ENCODE measurements around the gene PMF1. TPM values are rescaled to one million over a fixed set of nuclear protein-coding genes. Genes with fewer than 3 reads are reported as not detected.

PMF1 gene
- polyA plus RNA-seq, 4 donors, result 53.5 to 65.9 (median 62.2) TPM

DNA sequence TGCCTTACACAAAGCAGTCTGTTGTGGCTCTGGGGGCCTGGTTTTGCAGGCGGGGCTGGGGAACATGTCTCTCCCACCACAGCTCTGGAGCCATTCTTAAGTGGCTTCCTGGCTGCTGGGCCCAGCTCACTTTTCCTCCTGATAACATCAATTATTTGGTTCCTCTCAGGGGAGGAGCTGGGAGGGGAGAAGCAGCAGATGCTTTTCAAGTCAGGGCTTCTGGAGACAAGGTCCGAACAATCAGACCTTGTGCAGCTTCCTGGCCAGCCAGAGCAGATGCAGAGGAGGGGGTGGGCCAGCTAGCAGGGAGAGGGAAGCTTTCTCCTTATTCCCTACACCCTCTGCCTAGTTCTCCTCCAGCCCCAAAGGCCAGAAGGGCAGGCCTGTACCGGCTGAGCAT lies 38.7 kb downstream of the PMF1 start:
- WGBS, 3 donors, result 39 to 63% (median 43%) methylated on average over 2 to 3 of the region's 3 CpGs
- Histone ChIP-seq H3K4me1 (ENCODE audit: control insufficient read depth in 3 of 3, insufficient read depth in 2 of 3, low read depth in 1 of 3, low read length in 2 of 3) (no peaks in the 10 kb centered on the region), H3K9me3 (ENCODE audit: control insufficient read depth in 2 of 2, insufficient read depth in 1 of 2, low read depth in 1 of 2, low read length in 1 of 2) (no peaks in the 10 kb centered on the region), H3K27ac (ENCODE audit: low read depth in 1 of 3, low read length in 2 of 3) (no peak overlapping the region), H3K36me3 (ENCODE audit: control insufficient read depth in 3 of 3, insufficient read depth in 2 of 3, low read depth in 1 of 3, low read length in 3 of 3) (peaks cover 27 to 85% (median 29%) of the 10 kb centered on the region in 3 donors), H3K27me3 (ENCODE audit: control insufficient read depth in 3 of 3, insufficient read depth in 3 of 3, low read length in 3 of 3) (peaks cover 0 to under 1% (median 0%) of the 10 kb centered on the region in 3 donors), H3K4me3 (ENCODE audit: low read depth in 1 of 3, low read length in 3 of 3) (no peak overlapping the region)
- FAIRE-seq, result no peak
- no peak for DNase-seq

- no peak overlapping the region for H3K4me3 ChIP-seq (ENCODE audit: low read depth in 1 of 3, low read length in 3 of 3)
- peaks cover 36 to 95% (median 36%) of the 10 kb centered on the region in 3 donors for H3K36me3 ChIP-seq (ENCODE audit: control insufficient read depth in 3 of 3, insufficient read depth in 2 of 3, low read depth in 1 of 3, low read length in 3 of 3)
- H3K27ac ChIP-seq (ENCODE audit: low read depth in 1 of 3, low read length in 2 of 3), result no peak overlapping the region
- H3K27me3 ChIP-seq (ENCODE audit: control insufficient read depth in 3 of 3, insufficient read depth in 3 of 3, low read length in 3 of 3), result no peaks in the 10 kb centered on the region
- 86 to 94% (median 90%) methylated on average over 3 of the region's 3 CpGs for WGBS, 3 donors
- DNase-seq (no peak), FAIRE-seq (no peak)
- no peaks in the 10 kb centered on the region for H3K4me1 ChIP-seq (ENCODE audit: control insufficient read depth in 3 of 3, insufficient read depth in 2 of 3, low read depth in 1 of 3, low read length in 2 of 3)
- no peaks in the 10 kb centered on the region for H3K9me3 ChIP-seq (ENCODE audit: control insufficient read depth in 2 of 2, insufficient read depth in 1 of 2, low read depth in 1 of 2, low read length in 1 of 2)
Measured at GRCh38 chr1:156253634-156254033, 40.8 kb downstream of the PMF1 start.

DNA sequence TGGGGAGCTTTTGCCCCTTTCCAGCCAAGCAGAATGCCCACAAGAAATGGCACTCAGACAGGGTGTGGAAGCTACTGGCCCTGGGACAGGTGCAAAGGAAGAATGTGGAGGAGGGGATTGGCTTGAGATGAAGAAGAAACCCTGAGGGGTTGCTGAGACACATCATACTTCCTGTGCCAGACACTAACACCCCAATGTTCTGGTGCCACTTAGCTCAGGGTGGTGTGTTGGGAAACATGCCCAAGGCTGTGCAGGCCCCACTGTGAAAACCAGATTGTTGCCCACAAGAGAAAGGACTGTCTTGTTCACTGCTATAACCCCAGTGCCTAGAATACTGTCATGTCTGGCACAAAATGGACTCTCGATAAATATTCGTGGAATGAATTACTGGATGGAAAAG lies 44.9 kb downstream of the PMF1 start:
- no peak overlapping the region for H3K4me3 ChIP-seq (ENCODE audit: low read depth in 1 of 3, low read length in 3 of 3)
- H3K27ac ChIP-seq (ENCODE audit: low read depth in 1 of 3, low read length in 2 of 3), result no peak overlapping the region
- no peak for FAIRE-seq
- H3K27me3 ChIP-seq (ENCODE audit: control insufficient read depth in 3 of 3, insufficient read depth in 3 of 3, low read length in 3 of 3), result no peaks in the 10 kb centered on the region
- DNase-seq, result no peak
- no peaks in the 10 kb centered on the region for H3K4me1 ChIP-seq (ENCODE audit: control insufficient read depth in 3 of 3, insufficient read depth in 2 of 3, low read depth in 1 of 3, low read length in 2 of 3)
- H3K36me3 ChIP-seq (ENCODE audit: control insufficient read depth in 3 of 3, insufficient read depth in 2 of 3, low read depth in 1 of 3, low read length in 3 of 3), result peaks cover 32 to 95% (median 41%) of the 10 kb centered on the region in 3 donors
- no peaks in the 10 kb centered on the region for H3K9me3 ChIP-seq (ENCODE audit: control insufficient read depth in 2 of 2, insufficient read depth in 1 of 2, low read depth in 1 of 2, low read length in 1 of 2)
- 81 to 95% (median 91%) methylated on average over 2 of the region's 2 CpGs for WGBS, 3 donors

- no peaks in the 10 kb centered on the region for H3K27me3 ChIP-seq (ENCODE audit: control insufficient read depth in 3 of 3, insufficient read depth in 3 of 3, low read length in 3 of 3)
- H3K36me3 ChIP-seq (ENCODE audit: control insufficient read depth in 3 of 3, insufficient read depth in 2 of 3, low read depth in 1 of 3, low read length in 3 of 3), result peaks cover 34 to 92% (median 40%) of the 10 kb centered on the region in 3 donors
- no peaks in the 10 kb centered on the region for H3K4me1 ChIP-seq (ENCODE audit: control insufficient read depth in 3 of 3, insufficient read depth in 2 of 3, low read depth in 1 of 3, low read length in 2 of 3)
- DNase-seq, result no peak
- H3K4me3 ChIP-seq (ENCODE audit: low read depth in 1 of 3, low read length in 3 of 3), result no peak overlapping the region
- H3K9me3 ChIP-seq (ENCODE audit: control insufficient read depth in 2 of 2, insufficient read depth in 1 of 2, low read depth in 1 of 2, low read length in 1 of 2), result no peaks in the 10 kb centered on the region
- 92 to 97% (median 97%) methylated on average over 8 of the region's 8 CpGs for WGBS, 3 donors
- no peak for FAIRE-seq
- H3K27ac ChIP-seq (ENCODE audit: low read depth in 1 of 3, low read length in 2 of 3), result no peak overlapping the region
Measured at GRCh38 chr1:156258859-156259258, 46.1 kb downstream of the PMF1 start.

DNA sequence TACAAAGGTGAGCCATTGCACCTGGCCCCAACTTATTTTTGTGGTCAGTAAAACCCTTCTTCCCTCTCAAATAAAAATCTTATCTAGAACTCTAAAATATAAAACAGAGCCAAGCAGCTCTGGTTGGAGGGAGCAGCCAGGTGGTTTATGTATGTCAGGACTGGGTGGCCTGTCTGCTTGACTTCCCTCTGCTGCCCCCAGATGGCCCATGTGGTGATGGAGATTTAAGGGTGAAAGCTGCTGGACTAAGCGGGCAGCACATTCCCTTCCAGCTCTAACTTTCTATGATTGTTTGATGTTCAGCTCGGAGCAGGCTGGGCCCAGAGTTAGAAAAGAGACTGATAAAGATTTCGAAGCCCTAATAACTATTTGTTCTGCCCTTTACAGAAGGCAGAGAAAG lies 47.0 kb downstream of the PMF1 start:
- H3K27ac ChIP-seq (ENCODE audit: low read depth in 1 of 3, low read length in 2 of 3), result no peak overlapping the region
- 76 to 90% (median 80%) methylated on average over 3 of the region's 3 CpGs for WGBS, 3 donors
- no peaks in the 10 kb centered on the region for H3K9me3 ChIP-seq (ENCODE audit: control insufficient read depth in 2 of 2, insufficient read depth in 1 of 2, low read depth in 1 of 2, low read length in 1 of 2)
- H3K4me3 ChIP-seq (ENCODE audit: low read depth in 1 of 3, low read length in 3 of 3), result no peak overlapping the region
- DNase-seq, result no peak
- FAIRE-seq, result no peak
- H3K4me1 ChIP-seq (ENCODE audit: control insufficient read depth in 3 of 3, insufficient read depth in 2 of 3, low read depth in 1 of 3, low read length in 2 of 3), result no peaks in the 10 kb centered on the region
- no peaks in the 10 kb centered on the region for H3K27me3 ChIP-seq (ENCODE audit: control insufficient read depth in 3 of 3, insufficient read depth in 3 of 3, low read length in 3 of 3)
- peaks cover 34 to 90% (median 44%) of the 10 kb centered on the region in 3 donors for H3K36me3 ChIP-seq (ENCODE audit: control insufficient read depth in 3 of 3, insufficient read depth in 2 of 3, low read depth in 1 of 3, low read length in 3 of 3)

DNA sequence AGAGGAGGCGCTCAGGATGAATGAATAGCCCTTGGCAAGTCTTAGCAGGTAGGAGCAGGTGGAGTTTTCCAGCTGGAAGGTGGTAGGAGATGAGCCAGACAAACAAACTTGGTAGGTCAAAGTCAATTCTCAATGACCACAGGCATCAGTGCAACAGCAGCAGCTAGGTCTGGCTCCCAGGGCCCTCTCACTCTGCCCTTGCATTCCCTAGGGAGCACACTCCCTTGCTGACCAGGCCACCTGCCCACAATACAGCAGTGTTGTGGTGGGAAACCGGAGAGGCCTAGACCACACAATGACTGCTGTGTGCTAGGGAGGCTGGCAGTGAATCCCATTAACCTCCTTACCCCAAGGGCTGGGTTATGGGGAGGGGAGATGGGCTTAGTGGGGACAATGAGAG lies 48.1 kb downstream of the PMF1 start:
- no peak for DNase-seq
- 87 to 100% (median 95%) methylated on average over 2 of the region's 2 CpGs for WGBS, 3 donors
- no peaks in the 10 kb centered on the region for H3K27me3 ChIP-seq (ENCODE audit: control insufficient read depth in 3 of 3, insufficient read depth in 3 of 3, low read length in 3 of 3)
- no peak overlapping the region for H3K27ac ChIP-seq (ENCODE audit: low read depth in 1 of 3, low read length in 2 of 3)
- FAIRE-seq, result no peak
- no peaks in the 10 kb centered on the region for H3K9me3 ChIP-seq (ENCODE audit: control insufficient read depth in 2 of 2, insufficient read depth in 1 of 2, low read depth in 1 of 2, low read length in 1 of 2)
- H3K36me3 ChIP-seq (ENCODE audit: control insufficient read depth in 3 of 3, insufficient read depth in 2 of 3, low read depth in 1 of 3, low read length in 3 of 3), result peaks cover 39 to 91% (median 46%) of the 10 kb centered on the region in 3 donors
- H3K4me3 ChIP-seq (ENCODE audit: low read depth in 1 of 3, low read length in 3 of 3), result no peak overlapping the region
- no peaks in the 10 kb centered on the region for H3K4me1 ChIP-seq (ENCODE audit: control insufficient read depth in 3 of 3, insufficient read depth in 2 of 3, low read depth in 1 of 3, low read length in 2 of 3)

DNA sequence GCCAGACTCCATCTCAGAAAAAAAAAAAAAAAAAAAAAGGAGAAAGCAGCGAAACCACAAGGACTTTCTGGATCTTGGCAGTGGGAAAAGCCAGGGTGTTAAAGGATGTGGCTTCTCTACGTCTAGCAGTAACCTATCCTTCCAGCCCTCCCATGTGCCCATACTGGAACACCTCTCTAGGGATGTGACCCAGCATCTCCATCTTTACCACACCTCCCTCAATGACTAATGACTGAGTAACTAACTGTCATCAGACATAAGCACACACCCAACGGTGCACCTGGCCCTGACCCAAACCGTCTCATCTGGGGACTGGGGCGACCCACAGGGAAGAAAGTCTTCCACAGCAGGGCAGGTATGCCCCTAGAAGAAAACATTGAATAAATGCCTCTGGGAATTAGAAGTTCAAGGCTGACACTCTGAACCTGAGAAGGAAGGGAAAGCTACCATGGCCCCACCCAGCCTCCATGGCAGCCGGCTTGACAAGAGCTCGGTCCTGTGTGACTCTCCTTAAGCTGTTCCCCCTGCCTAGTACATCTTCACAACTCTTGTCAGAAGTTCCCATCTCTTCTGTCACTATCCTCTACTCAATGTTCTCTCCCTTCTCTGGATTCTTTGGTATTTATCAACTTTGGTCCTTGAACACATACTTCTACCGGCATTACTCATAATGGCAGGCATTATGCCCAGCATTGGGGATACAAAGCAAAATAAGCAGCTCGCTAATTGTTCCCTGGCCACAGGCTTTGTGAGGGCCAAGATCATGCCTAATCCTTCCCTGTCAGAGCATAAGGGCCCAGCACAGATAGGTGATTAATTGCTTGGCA lies 49.9 kb downstream of the PMF1 start:
- Histone ChIP-seq H3K4me3 (ENCODE audit: low read depth in 1 of 3, low read length in 3 of 3) (no peak overlapping the region), H3K27ac (ENCODE audit: low read depth in 1 of 3, low read length in 2 of 3) (no peak overlapping the region), H3K9me3 (ENCODE audit: control insufficient read depth in 2 of 2, insufficient read depth in 1 of 2, low read depth in 1 of 2, low read length in 1 of 2) (no peaks in the 10 kb centered on the region), H3K4me1 (ENCODE audit: control insufficient read depth in 3 of 3, insufficient read depth in 2 of 3, low read depth in 1 of 3, low read length in 2 of 3) (no peaks in the 10 kb centered on the region), H3K36me3 (ENCODE audit: control insufficient read depth in 3 of 3, insufficient read depth in 2 of 3, low read depth in 1 of 3, low read length in 3 of 3) (peaks cover 39 to 92% (median 59%) of the 10 kb centered on the region in 3 donors), H3K27me3 (ENCODE audit: control insufficient read depth in 3 of 3, insufficient read depth in 3 of 3, low read length in 3 of 3) (no peaks in the 10 kb centered on the region)
- no peak for FAIRE-seq
- WGBS, 3 donors, result 84 to 86% (median 85%) methylated on average over 9 of the region's 9 CpGs
- no peak for DNase-seq

DNA sequence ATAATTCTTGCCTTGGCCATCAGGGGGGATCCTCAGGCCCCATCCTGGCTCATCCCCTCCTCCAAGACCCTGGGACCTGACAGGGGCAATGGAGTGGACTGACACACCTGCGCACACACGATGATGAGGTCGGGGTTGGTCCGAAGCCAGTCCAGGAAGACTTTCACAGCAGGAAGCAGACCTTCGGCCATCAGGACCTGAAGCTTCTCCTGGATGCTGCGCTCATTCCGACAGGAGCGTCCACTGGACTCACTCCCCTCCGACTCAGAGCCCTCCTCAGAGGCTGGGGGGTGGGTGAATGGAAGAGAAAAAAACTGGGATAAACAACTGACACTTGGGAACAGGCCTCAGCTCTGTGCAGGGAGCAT lies 50.5 kb downstream of the PMF1 start:
- Histone ChIP-seq H3K27ac (ENCODE audit: low read depth in 1 of 3, low read length in 2 of 3) (no peak overlapping the region), H3K36me3 (ENCODE audit: control insufficient read depth in 3 of 3, insufficient read depth in 2 of 3, low read depth in 1 of 3, low read length in 3 of 3) (peaks cover 43 to 92% (median 55%) of the 10 kb centered on the region in 3 donors), H3K4me1 (ENCODE audit: control insufficient read depth in 3 of 3, insufficient read depth in 2 of 3, low read depth in 1 of 3, low read length in 2 of 3) (no peaks in the 10 kb centered on the region), H3K27me3 (ENCODE audit: control insufficient read depth in 3 of 3, insufficient read depth in 3 of 3, low read length in 3 of 3) (no peaks in the 10 kb centered on the region), H3K9me3 (ENCODE audit: control insufficient read depth in 2 of 2, insufficient read depth in 1 of 2, low read depth in 1 of 2, low read length in 1 of 2) (no peaks in the 10 kb centered on the region), H3K4me3 (ENCODE audit: low read depth in 1 of 3, low read length in 3 of 3) (no peak overlapping the region)
- 84 to 94% (median 90%) methylated on average over 9 of the region's 9 CpGs for WGBS, 3 donors
- DNase-seq (no peak), FAIRE-seq (no peak)

DNA sequence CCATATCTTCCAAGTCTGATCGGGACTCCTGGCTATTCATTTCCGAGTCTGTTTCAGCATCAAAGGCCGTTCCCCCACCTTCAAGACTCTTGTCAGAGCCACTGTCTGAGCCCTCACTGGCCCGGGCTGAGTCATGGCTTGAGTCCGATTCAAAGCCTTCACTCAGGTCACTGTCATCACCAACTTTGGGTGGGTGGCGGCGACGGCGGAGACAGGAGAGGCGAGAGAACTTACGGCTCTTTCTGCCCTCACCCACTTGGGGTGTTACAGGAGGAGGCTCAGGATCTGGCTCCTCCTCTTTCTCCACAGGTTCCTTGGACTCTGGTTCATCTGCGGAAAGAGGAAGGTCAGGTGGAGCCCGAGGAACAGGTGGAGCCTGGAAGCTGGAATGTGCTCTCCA lies 53.2 kb downstream of the PMF1 start:
- 87 to 91% (median 90%) methylated on average over 11 to 13 of the region's 13 CpGs for WGBS, 3 donors
- no peaks in the 10 kb centered on the region for H3K9me3 ChIP-seq (ENCODE audit: control insufficient read depth in 2 of 2, insufficient read depth in 1 of 2, low read depth in 1 of 2, low read length in 1 of 2)
- H3K36me3 ChIP-seq (ENCODE audit: control insufficient read depth in 3 of 3, insufficient read depth in 2 of 3, low read depth in 1 of 3, low read length in 3 of 3), result peaks cover 29 to 80% (median 39%) of the 10 kb centered on the region in 3 donors
- H3K27me3 ChIP-seq (ENCODE audit: control insufficient read depth in 3 of 3, insufficient read depth in 3 of 3, low read length in 3 of 3), result no peaks in the 10 kb centered on the region
- H3K4me1 ChIP-seq (ENCODE audit: control insufficient read depth in 3 of 3, insufficient read depth in 2 of 3, low read depth in 1 of 3, low read length in 2 of 3), result no peaks in the 10 kb centered on the region
- H3K4me3 ChIP-seq (ENCODE audit: low read depth in 1 of 3, low read length in 3 of 3), result no peak overlapping the region
- FAIRE-seq (no peak), DNase-seq (no peak)
- H3K27ac ChIP-seq (ENCODE audit: low read depth in 1 of 3, low read length in 2 of 3), result no peak overlapping the region

All from small intestine (tissue), 7 donors.